Measurements from ENCODE around the gene PDE1C.

The PDE1C gene

GRCh38 chr7:31986878-31987518 lies 83.2 kb downstream of the PDE1C start:
- no peak for DNase-seq

GRCh38 chr7:31982962-31983361 lies 87.2 kb downstream of the PDE1C start:
- no peak for DNase-seq

GRCh38 chr7:31981874-31982390 lies 88.3 kb downstream of the PDE1C start:
- DNase-seq: no peak

GRCh38 chr7:31979690-31980330 lies 90.4 kb downstream of the PDE1C start:
- no peak for DNase-seq

- no peak for DNase-seq
Observed at GRCh38 chr7:31975546-31975945, 94.7 kb downstream of the PDE1C start.

GRCh38 chr7:31974351-31974750 lies 95.9 kb downstream of the PDE1C start:
- DNase-seq: no peak

- no peak for DNase-seq
Observed at GRCh38 chr7:31971049-31971667, 99.0 kb downstream of the PDE1C start.

GRCh38 chr7:31970501-31970900 lies 99.7 kb downstream of the PDE1C start:
- DNase-seq: no peak

GRCh38 chr7:31963569-31964175 lies 106.5 kb downstream of the PDE1C start:
- no peak for DNase-seq

- DNase-seq: no peak
Observed at GRCh38 chr7:31962246-31962645, 108.0 kb downstream of the PDE1C start.

- DNase-seq: no peak
Observed at GRCh38 chr7:31958226-31958625, 112.0 kb downstream of the PDE1C start.

GRCh38 chr7:31957756-31958155 lies 112.5 kb downstream of the PDE1C start:
- no peak for DNase-seq

- DNase-seq: no peak
Observed at GRCh38 chr7:31957090-31957720, 113.0 kb downstream of the PDE1C start.

- no peak for DNase-seq
Observed at GRCh38 chr7:31955641-31956040, 114.6 kb downstream of the PDE1C start.

- DNase-seq: no peak
Observed at GRCh38 chr7:31955021-31955420, 115.2 kb downstream of the PDE1C start.

GRCh38 chr7:31954500-31954899 lies 115.7 kb downstream of the PDE1C start:
- DNase-seq: no peak

GRCh38 chr7:31953432-31953831 lies 116.8 kb downstream of the PDE1C start:
- no peak for DNase-seq

GRCh38 chr7:31950091-31950755 lies 120.0 kb downstream of the PDE1C start:
- DNase-seq: no peak

GRCh38 chr7:31948029-31948428 lies 122.2 kb downstream of the PDE1C start:
- DNase-seq: no peak

- DNase-seq: no peak
Observed at GRCh38 chr7:31940167-31940566, 130.0 kb downstream of the PDE1C start.

- no peak for DNase-seq
Observed at GRCh38 chr7:31939076-31939475, 131.1 kb downstream of the PDE1C start.

GRCh38 chr7:31938650-31939049 lies 131.6 kb downstream of the PDE1C start:
- DNase-seq: no peak

- no peak for DNase-seq
Observed at GRCh38 chr7:31937982-31938381, 132.2 kb downstream of the PDE1C start.
